GM12865 (cell line): Measurements from ENCODE around the gene KCNJ9.

Source experiments
- DNase-seq: peaks from one replicate; pipeline ENCODE4 v3.0.0; 2010; ENCODE audit warnings: low read depth
- H3K4me3 ChIP-seq: 2 replicates; pipeline ENCODE4 v1.5.1; 2011; ENCODE audit warnings: mild to moderate bottlenecking, low read depth, low read length, control low read depth
- TF ChIP-seq, protein P1 (sequence below): IDR thresholded peaks from 2 replicates; pipeline ENCODE4 v1.5.1; 2011; ENCODE audit warnings: low read length, control low read depth, low read depth, inconsistent platforms; ENCODE audit not compliant: insufficient read depth; ENCODE audit errors: missing control alignments

KCNJ9 gene

DNA sequence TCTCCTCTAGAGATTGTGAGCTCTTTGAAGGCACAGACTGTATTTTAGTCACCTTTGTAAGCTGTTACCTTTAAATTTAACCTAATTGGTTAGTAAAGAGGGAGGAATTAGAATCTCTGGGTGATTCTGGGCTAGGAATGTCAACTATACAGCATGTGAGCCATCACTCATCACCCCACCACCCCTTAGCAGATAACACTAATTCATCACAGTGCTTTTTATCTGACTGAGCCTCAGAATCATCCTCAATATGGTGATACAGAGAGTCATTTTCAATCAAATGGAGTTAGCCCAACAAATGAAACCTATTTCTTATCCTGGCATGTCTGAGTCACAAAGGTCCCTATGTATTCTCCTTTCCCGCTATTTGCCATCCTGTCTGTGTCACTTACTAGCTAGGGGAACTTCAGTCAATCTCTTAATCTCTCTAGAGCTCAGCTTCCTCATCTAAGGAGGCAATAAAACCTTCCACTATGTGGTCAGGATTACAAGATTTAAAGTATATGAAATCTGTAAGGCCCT lies 24.6 kb upstream of the KCNJ9 start:
- TF ChIP-seq, protein P1, sequence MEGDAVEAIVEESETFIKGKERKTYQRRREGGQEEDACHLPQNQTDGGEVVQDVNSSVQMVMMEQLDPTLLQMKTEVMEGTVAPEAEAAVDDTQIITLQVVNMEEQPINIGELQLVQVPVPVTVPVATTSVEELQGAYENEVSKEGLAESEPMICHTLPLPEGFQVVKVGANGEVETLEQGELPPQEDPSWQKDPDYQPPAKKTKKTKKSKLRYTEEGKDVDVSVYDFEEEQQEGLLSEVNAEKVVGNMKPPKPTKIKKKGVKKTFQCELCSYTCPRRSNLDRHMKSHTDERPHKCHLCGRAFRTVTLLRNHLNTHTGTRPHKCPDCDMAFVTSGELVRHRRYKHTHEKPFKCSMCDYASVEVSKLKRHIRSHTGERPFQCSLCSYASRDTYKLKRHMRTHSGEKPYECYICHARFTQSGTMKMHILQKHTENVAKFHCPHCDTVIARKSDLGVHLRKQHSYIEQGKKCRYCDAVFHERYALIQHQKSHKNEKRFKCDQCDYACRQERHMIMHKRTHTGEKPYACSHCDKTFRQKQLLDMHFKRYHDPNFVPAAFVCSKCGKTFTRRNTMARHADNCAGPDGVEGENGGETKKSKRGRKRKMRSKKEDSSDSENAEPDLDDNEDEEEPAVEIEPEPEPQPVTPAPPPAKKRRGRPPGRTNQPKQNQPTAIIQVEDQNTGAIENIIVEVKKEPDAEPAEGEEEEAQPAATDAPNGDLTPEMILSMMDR: no peak
- no peak for DNase-seq
- H3K4me3 ChIP-seq: no peak overlapping the region

DNA sequence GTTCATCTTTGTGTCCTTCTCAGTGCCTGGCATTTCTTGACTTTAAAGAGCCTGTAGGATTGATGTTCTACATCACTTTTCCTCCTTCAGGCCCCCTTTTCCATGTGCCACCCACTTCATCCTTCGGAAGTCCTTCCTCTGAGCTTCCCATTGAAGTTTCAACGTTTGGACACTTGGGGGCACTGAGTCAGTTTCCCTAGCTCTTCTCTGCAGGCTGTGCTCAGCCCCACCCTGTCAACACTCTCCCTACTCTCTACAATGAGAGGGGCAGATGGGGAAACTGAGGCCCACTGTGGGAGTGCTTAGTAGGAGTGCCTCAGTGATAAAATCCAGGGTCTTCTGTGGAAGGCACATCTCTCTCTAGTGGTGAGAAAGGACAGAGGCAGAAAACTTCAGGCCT lies 23.3 kb upstream of the KCNJ9 start:
- H3K4me3 ChIP-seq: no peak overlapping the region
- TF ChIP-seq, protein P1: no peak
- DNase-seq: no peak

- no peak overlapping the region for H3K4me3 ChIP-seq
- TF ChIP-seq, protein P1: peak; percentile 4
- DNase-seq: no peak
Observed at GRCh38 chr1:160061369-160062229, 19.7 kb upstream of the KCNJ9 start.

DNA sequence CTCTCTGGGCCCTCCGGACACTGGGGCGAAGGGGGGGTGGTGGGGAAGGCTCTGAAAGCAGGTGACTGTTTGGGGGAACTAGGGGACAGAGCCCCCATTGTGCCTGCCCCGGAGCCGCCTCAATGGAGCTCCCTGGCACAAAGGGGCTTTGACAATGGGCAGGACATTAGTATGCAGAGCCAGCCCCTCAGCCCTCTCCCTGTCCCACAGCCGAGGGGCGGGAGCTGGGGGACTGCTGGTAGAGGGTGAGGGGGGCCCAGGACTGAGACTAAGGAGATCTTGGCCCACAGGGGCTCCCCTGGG lies 19.2 kb upstream of the KCNJ9 start:
- no peak for DNase-seq
- TF ChIP-seq, protein P1: no peak
- no peak overlapping the region for H3K4me3 ChIP-seq

DNA sequence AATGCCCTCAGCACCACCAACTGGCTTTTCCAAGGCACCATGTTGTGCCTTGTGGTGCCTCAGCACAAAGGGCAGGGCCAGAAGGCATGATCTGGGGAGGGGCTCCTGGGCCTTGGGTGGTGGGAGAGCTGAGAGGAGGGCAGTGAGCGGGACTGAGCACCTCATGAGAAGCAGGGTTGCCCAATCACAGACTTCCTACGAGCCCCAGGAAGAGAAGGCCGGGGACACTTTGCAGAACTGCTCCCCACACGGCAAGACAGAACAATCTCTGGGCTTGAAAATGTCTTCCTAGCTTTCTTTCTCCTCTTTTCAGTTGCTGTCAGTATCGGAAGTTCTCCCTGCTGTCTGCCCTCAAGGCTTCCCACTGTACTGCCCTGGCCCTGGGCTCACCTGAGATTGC lies 18.2 kb upstream of the KCNJ9 start:
- DNase-seq: no peak
- TF ChIP-seq, protein P1: no peak
- H3K4me3 ChIP-seq: no peak overlapping the region

- TF ChIP-seq, protein P1: no peak
- no peak overlapping the region for H3K4me3 ChIP-seq
- DNase-seq: no peak
Observed at GRCh38 chr1:160064164-160064563, 17.2 kb upstream of the KCNJ9 start.

DNA sequence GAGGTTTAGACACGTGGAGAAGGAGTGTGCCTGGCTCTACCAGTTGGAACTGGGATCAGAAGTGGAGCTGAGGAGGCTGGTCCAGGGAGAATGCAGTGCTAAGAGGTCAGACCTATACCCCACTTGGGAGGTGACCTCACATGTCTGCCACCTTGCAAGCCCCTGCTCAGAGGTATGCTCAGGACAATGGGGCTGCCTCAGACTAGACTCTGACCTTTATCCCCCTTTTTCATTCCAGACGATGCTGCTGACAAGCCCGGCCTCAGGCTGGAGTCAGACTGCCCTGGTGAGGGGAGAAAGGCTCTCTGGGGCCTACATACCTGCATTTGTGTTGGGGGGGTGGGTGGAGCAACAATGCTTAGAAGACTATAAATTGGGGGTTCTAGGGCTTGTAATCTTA lies 16.6 kb upstream of the KCNJ9 start:
- TF ChIP-seq, protein P1: no peak
- DNase-seq: no peak
- no peak overlapping the region for H3K4me3 ChIP-seq
